Endometrial microvascular endothelial cells (primary cell): ENCODE data around the gene KRTAP5-6. TPM values are rescaled to one million over a fixed set of nuclear protein-coding genes. Genes with fewer than 3 reads are reported as not detected.
"Not testable (repeated sequence)": the region's sequence is repeated elsewhere in the genome, so short reads cannot be mapped to it uniquely, and the experiment has no call there.

Experiments
- in situ Hi-C: cut with HindIII; loops from 2 replicates; pipeline ENCODE4 v1.10.0; 2017; ENCODE audit warnings: low sequenced_read_pairs, low pct_unique_long_range_greater_than_20kb; ENCODE audit errors: inconsistent ontology term
- total RNA-seq: library from RNA; depleted of rRNA; stranded (reverse); fragments of >200 nt; gene quantifications from one replicate; pipeline ENCODE4 v1.2.3, GENCODE V29; 2015; ENCODE audit errors: inconsistent ontology term

KRTAP5-6 gene
- total RNA-seq, 1 donor from 2014 or later: not detected

GRCh38 chr11:1676229-1676740 lies 20.7 kb upstream of the KRTAP5-6 start:
- in situ Hi-C loops: no loop called here

- in situ Hi-C loops: no loop called here
These were observed 17.1 kb upstream of the KRTAP5-6 start for GRCh38 chr11:1679881-1680280.

DNA sequence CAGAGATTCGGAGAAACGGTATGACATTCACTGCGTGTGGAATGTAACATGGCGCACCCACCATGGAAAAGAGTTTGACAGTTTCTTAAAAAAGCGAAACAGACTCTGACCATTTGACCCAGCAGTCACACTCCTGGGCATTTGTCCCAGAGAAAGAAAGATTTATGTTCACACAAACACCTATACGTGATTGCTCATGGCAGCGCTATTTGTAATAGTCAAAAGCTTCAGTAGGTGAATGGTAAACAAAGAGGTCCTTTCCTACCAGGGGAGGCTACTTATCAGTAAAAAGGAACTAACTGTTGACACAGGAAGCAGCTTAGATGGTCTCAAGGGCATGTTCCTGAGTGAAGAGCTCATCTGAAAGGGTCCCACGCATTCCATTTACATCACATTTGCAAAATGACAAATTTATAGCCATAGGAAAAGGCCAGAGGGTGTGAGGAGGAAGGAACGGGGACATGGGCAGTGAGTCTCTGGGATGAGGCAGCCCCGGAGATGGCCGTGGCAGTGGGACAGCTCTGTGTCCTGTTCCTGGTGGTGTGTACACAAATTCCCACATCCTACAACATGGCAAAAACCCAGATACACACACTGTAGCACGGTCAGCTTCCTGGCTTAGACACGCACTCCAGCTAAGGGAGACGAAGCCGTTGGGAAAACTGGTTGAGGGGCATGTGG lies 14.6 kb upstream of the KRTAP5-6 start:
- in situ Hi-C loops: no loop called here

GRCh38 chr11:1683216-1683615 lies 13.8 kb upstream of the KRTAP5-6 start:
- in situ Hi-C loops: not testable (repeated sequence)

- in situ Hi-C loops: not testable (repeated sequence)
These were observed 13.0 kb upstream of the KRTAP5-6 start for GRCh38 chr11:1683904-1684572.

- in situ Hi-C loops: not testable (repeated sequence)
These were observed 11.8 kb upstream of the KRTAP5-6 start for GRCh38 chr11:1684886-1685874.

- in situ Hi-C loops: not testable (repeated sequence)
These were observed 10.8 kb upstream of the KRTAP5-6 start for GRCh38 chr11:1686220-1686619.

- in situ Hi-C loops: not testable (repeated sequence)
These were observed 8.6 kb upstream of the KRTAP5-6 start for GRCh38 chr11:1688336-1688947.

GRCh38 chr11:1689250-1690166 lies 7.5 kb upstream of the KRTAP5-6 start:
- in situ Hi-C loops: not testable (repeated sequence)

GRCh38 chr11:1690167-1691025 lies 6.6 kb upstream of the KRTAP5-6 start:
- in situ Hi-C loops: no loop called here

DNA sequence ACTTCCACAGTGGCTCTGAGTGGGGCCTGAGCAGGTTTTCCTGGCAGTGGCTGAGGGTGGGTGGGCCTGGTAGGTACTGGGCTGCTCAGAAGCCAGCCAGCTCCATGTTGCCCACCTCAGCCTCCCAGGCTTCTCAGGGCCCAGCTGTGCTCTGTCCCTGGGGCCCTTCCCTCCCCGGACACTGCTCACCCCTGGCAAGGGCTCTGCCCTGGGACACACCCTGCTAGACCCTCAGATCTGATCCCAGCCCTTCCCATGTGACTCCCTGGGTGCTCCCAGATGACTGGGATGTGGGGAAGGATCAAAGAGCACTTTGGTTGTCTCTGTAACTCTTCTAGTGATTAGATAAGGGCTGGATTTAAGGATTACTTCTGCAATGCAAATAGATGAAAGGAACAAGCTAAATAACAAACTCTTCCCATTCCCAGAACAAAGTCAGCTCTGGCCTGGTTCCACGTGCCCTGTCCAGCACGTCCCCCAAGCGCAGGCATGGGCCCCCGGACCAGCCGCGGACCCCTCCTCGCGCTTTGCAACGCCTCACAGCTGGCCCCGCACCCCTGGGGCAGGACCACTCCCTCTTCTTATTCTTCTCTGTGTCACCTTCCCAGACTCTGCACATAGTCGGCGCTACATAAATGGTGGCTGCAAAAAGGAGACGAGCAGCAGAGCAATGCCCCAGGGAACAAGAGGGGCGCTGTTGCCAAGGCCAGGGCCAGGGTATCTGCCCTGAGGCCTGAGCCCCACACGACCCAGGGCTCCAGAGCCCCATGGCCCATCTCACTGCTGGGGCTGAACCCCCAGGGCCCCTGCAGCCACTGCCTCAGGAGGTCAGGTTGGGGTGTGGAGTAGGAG lies 5.7 kb upstream of the KRTAP5-6 start:
- in situ Hi-C loops: no loop called here

DNA sequence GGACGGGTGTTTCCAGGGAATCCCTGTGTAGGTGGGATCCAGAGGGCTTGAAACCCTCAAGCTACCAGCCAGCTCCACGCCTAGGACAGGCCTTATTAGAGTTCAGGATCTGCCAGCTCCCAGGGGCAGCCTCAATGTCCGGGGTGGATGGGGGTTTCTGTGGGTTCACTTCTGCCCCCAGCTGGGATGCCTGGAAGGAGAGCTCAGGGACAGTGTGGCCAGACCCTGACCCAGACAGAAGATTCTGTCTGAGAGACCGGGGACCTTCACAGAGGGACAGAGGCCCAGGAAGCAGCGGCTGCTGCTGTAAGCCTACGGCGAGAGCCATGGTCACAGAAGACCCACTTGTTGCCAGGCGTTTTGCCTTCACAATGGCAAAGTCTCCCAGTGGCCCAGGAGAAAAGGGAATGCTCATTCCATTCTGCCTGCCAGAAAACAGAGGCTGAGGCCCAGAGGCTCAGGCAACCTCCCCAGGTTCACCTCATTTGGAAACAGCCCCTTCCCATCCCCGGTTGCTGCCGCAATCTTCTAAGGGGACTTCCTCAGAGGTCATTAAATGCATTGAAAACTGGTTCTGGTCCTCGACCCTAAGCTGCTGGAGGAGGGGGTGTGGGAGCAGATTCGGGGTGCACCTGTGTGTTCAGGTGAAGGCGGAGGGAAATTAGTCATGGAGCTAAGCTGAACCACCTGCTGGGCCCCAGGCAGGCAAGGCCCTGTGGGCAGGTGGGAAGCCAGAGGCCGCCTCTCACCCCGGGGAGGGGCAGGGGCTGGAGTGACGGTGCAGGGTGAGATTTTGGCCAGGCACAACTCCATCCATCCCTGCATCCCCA lies 4.9 kb upstream of the KRTAP5-6 start:
- in situ Hi-C loops: no loop called here

- in situ Hi-C loops: no loop called here
These were observed 4.2 kb upstream of the KRTAP5-6 start for GRCh38 chr11:1692708-1693326.

DNA sequence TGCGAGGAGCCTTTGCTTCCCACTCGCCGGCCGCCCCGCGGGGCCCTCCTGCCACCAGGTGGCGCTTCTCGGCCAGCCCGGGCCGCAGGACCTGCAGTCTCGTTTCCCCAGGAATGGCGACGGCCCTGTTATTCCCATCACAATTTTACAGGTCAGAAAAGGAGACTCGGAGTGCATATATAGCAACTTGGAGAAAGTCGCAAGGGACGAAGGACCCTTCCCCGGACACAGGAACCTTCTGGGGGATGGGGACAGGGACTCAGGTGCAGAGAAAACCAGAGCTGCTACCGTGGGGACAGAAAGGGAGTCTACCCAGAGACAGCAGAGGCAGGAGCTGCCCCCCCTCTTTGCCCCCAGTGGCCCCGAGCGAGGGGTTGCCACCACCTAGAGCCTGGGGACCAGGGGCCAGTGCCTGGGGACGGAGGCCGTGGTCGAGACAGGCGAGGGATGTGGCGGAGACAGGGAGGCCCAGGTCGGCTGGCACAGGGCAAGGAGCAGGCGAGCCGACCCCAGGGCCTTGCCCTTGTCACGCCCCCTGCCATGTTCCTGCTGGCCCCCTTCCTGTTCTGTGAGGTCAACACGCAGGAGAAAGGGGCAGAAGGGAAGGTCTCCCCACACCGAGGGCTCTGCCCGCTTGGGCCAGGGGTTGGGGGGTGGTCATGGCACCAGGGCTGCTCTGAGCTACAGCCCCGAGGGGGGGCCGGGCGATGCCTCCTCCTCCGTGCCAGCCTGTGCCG lies 3.5 kb upstream of the KRTAP5-6 start:
- in situ Hi-C loops: no loop called here
